Osteocyte (in vitro differentiated cells): ENCODE data around the gene FN3KRP. TPM values are rescaled to one million over a fixed set of nuclear protein-coding genes. Genes with fewer than 3 reads are reported as not detected.

ENCODE experiments used
- DNase-seq: peaks from one replicate; pipeline ENCODE4 v3.0.0; 2021; ENCODE audit warnings: mixed read lengths; ENCODE audit not compliant: unreplicated experiment; ENCODE audit errors: extremely low spot score
- H3K27ac Mint-ChIP-seq: one replicate; pipeline ENCODE4 v1.8.0; 2021; ENCODE audit warnings: mild to moderate bottlenecking, mixed read lengths; ENCODE audit not compliant: unreplicated experiment
- H3K27me3 Mint-ChIP-seq: one replicate; pipeline ENCODE4 v1.8.0; 2021; ENCODE audit warnings: mixed read lengths; ENCODE audit not compliant: unreplicated experiment
- H3K36me3 Mint-ChIP-seq: one replicate; pipeline ENCODE4 v1.8.0; 2021; ENCODE audit warnings: mixed read lengths; ENCODE audit not compliant: unreplicated experiment
- H3K4me1 Mint-ChIP-seq: one replicate; pipeline ENCODE4 v1.8.0; 2021; ENCODE audit warnings: mixed read lengths; ENCODE audit not compliant: unreplicated experiment
- H3K4me3 Mint-ChIP-seq: one replicate; pipeline ENCODE4 v1.8.0; 2021; ENCODE audit warnings: mild to moderate bottlenecking, moderate library complexity, mixed read lengths; ENCODE audit not compliant: unreplicated experiment
- H3K9me3 Mint-ChIP-seq: one replicate; pipeline ENCODE4 v1.8.0; 2021; ENCODE audit warnings: mixed read lengths; ENCODE audit not compliant: unreplicated experiment
- total RNA-seq: library from RNA; stranded (reverse); gene quantifications from 2 replicates; pipeline ENCODE4 v1.2.1, GENCODE V29; 2021
- TF ChIP-seq, protein P1 (sequence below): fragments of 200-600 bp; sonication (generic); IDR thresholded peaks from 2 replicates; pipeline ENCODE4 v1.5.0; 2021; ENCODE audit warnings: antibody characterized with exemption, mild to moderate bottlenecking, moderate library complexity

Gene FN3KRP
- total RNA-seq, 1 donor from 2014 or later, result 31.7 TPM

- Mint-ChIP-seq H3K4me3 (no peak overlapping the region), H3K9me3 (no peaks in the 10 kb centered on the region), H3K27ac (no peak overlapping the region), H3K27me3 (no peaks in the 10 kb centered on the region), H3K4me1 (peaks cover 19% of the 10 kb centered on the region), H3K36me3 (no peaks in the 10 kb centered on the region)
- TF ChIP-seq, protein P1, sequence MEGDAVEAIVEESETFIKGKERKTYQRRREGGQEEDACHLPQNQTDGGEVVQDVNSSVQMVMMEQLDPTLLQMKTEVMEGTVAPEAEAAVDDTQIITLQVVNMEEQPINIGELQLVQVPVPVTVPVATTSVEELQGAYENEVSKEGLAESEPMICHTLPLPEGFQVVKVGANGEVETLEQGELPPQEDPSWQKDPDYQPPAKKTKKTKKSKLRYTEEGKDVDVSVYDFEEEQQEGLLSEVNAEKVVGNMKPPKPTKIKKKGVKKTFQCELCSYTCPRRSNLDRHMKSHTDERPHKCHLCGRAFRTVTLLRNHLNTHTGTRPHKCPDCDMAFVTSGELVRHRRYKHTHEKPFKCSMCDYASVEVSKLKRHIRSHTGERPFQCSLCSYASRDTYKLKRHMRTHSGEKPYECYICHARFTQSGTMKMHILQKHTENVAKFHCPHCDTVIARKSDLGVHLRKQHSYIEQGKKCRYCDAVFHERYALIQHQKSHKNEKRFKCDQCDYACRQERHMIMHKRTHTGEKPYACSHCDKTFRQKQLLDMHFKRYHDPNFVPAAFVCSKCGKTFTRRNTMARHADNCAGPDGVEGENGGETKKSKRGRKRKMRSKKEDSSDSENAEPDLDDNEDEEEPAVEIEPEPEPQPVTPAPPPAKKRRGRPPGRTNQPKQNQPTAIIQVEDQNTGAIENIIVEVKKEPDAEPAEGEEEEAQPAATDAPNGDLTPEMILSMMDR, result no peak
- no peak for DNase-seq
These were observed 12.3 kb upstream of the FN3KRP start for GRCh38 chr17:82703935-82704865.

DNA sequence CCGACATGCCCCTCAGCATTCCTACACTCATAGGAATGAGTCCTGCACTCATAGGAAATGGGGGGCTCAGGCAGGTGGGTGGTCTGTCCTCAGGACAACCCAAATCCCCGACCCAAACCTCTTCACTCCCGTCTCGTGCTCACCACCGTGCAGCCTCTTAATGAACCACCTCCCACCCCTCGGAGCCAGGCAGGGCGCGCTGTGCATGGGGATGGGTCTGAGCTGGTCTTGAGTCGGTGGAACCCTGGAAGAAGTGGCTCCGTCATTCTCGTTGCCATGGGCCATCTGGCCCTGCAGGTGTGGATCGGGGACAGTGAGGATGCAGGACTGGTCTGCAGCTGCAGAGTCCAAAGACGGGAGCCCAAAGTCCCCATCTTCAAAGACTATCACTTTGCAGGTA lies 11.6 kb upstream of the FN3KRP start:
- peaks cover 16% of the 10 kb centered on the region for H3K4me1 Mint-ChIP-seq
- no peak overlapping the region for H3K27ac Mint-ChIP-seq
- no peaks in the 10 kb centered on the region for H3K9me3 Mint-ChIP-seq
- H3K27me3 Mint-ChIP-seq, result no peaks in the 10 kb centered on the region
- TF ChIP-seq, protein P1, result no peak
- H3K4me3 Mint-ChIP-seq, result no peak overlapping the region
- DNase-seq, result no peak
- H3K36me3 Mint-ChIP-seq, result no peaks in the 10 kb centered on the region

- Mint-ChIP-seq H3K4me1 (peaks cover 16% of the 10 kb centered on the region), H3K9me3 (no peaks in the 10 kb centered on the region), H3K36me3 (no peaks in the 10 kb centered on the region), H3K27me3 (no peaks in the 10 kb centered on the region), H3K4me3 (no peak overlapping the region), H3K27ac (no peak overlapping the region)
- TF ChIP-seq, protein P1, result no peak
- no peak for DNase-seq
These were observed 10.8 kb upstream of the FN3KRP start for GRCh38 chr17:82705756-82706155.

- TF ChIP-seq, protein P1, result no peak
- Mint-ChIP-seq H3K36me3 (no peaks in the 10 kb centered on the region), H3K4me1 (peaks cover 9% of the 10 kb centered on the region), H3K4me3 (no peak overlapping the region), H3K27me3 (no peaks in the 10 kb centered on the region), H3K9me3 (no peaks in the 10 kb centered on the region), H3K27ac (no peak overlapping the region)
- DNase-seq, result no peak
These were observed 7.4 kb upstream of the FN3KRP start for GRCh38 chr17:82709024-82709675.
